GM12801 (cell line): ENCODE results near the gene EFNA5.

ENCODE experiments used
- TF ChIP-seq, protein P1 (sequence below): IDR thresholded peaks from one replicate; pipeline ENCODE4 v1.5.1; 2011; ENCODE audit warnings: control low read depth; ENCODE audit not compliant: insufficient read length; ENCODE audit errors: extremely low read depth

EFNA5 gene

GRCh38 chr5:107576736-107577393, 93.9 kb downstream of the EFNA5 start:
- TF ChIP-seq, protein P1, sequence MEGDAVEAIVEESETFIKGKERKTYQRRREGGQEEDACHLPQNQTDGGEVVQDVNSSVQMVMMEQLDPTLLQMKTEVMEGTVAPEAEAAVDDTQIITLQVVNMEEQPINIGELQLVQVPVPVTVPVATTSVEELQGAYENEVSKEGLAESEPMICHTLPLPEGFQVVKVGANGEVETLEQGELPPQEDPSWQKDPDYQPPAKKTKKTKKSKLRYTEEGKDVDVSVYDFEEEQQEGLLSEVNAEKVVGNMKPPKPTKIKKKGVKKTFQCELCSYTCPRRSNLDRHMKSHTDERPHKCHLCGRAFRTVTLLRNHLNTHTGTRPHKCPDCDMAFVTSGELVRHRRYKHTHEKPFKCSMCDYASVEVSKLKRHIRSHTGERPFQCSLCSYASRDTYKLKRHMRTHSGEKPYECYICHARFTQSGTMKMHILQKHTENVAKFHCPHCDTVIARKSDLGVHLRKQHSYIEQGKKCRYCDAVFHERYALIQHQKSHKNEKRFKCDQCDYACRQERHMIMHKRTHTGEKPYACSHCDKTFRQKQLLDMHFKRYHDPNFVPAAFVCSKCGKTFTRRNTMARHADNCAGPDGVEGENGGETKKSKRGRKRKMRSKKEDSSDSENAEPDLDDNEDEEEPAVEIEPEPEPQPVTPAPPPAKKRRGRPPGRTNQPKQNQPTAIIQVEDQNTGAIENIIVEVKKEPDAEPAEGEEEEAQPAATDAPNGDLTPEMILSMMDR, result no peak

- TF ChIP-seq, protein P1, result no peak
These were observed 94.6 kb downstream of the EFNA5 start for GRCh38 chr5:107576155-107576554.

- TF ChIP-seq, protein P1, result no peak
These were observed 96.5 kb downstream of the EFNA5 start for GRCh38 chr5:107574287-107574686.

DNA sequence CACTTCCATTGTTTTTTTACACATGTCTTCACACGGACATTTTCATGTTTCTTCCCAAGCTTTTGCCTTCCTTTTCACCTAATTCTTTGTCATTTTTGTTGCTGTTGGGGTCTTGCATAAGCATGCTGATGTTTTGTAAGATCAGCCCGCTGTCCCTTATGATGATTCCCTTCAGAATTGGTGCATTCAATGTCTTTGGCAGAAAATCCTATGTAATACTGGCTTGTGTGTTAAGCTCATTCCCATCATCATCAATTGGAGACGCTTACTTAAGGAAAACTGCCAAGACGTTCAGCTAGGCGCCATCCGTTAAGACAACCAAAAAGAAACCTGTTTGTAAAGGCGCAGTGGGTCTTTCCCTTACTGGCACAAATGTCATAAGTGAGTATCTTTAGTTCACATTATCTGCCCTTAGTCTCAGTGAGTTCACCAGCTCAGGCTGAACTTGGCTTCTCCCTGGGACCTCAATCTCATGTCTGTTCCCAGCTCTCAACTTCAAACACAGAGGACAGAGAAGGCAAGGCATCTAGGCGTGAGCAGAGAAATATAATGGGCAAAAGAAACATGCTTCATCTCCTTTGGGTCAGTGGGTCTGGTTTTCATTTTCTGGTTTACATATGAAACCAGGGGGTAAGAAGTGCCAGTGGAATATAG, 97.9 kb downstream of the EFNA5 start:
- TF ChIP-seq, protein P1, result no peak

- TF ChIP-seq, protein P1, result peak; percentile 7
These were observed 98.9 kb downstream of the EFNA5 start for GRCh38 chr5:107571621-107572536.

- TF ChIP-seq, protein P1, result no peak
These were observed 99.8 kb downstream of the EFNA5 start for GRCh38 chr5:107570805-107571531.
